HL-60 (cell line): ENCODE results near the gene CLIC1.
A peak's percentile ranks its signal among the peaks of the same experiment; 100 is the strongest.

Source experiments
- DNase-seq, 2 experiments: peaks; one replicate each; pipeline ENCODE4 v3.0.0-alpha.2; 2010 to 2020; ENCODE audit warnings: low read depth in 1 of 2, low spot score in 1 of 2
- H3K27ac ChIP-seq: fragments of 250-450 bp; sonication (Bioruptor Pico); replicated peaks from 2 replicates; pipeline ENCODE4 v1.5.1; 2020; ENCODE audit warnings: mild to moderate bottlenecking, moderate library complexity
- H3K27me3 ChIP-seq: fragments of 250-450 bp; sonication (Bioruptor Pico); 2 replicates; pipeline ENCODE4 v1.5.1; 2021; ENCODE audit warnings: mild to moderate bottlenecking, moderate library complexity; ENCODE audit not compliant: insufficient read depth, poor library complexity, severe bottlenecking
- H3K4me3 ChIP-seq: replicated peaks from 2 replicates; pipeline ENCODE4 v1.5.1; 2011; ENCODE audit warnings: mild to moderate bottlenecking, control low read depth, low read length; ENCODE audit not compliant: insufficient read depth
- CTCF ChIP-seq: IDR thresholded peaks from one replicate; pipeline ENCODE4 v1.5.1; 2011; ENCODE audit warnings: low read length, control low read depth, inconsistent platforms; ENCODE audit not compliant: insufficient read depth
- GABPA ChIP-seq: IDR thresholded peaks from 2 replicates; pipeline ENCODE4 v1.6.1; 2012; ENCODE audit warnings: low read depth
- POLR2AphosphoS5 ChIP-seq: IDR thresholded peaks from 2 replicates; pipeline ENCODE4 v1.6.1; 2012; ENCODE audit warnings: low read depth
- REST ChIP-seq: IDR thresholded peaks from 2 replicates; pipeline ENCODE4 v1.6.1; 2012; ENCODE audit warnings: low read depth; ENCODE audit not compliant: insufficient replicate concordance
- SPI1 ChIP-seq: IDR thresholded peaks from 2 replicates; pipeline ENCODE4 v1.6.1; 2012; ENCODE audit warnings: low read depth, mild to moderate bottlenecking, borderline replicate concordance

CLIC1 gene

GRCh38 chr6:31782126-31782855 is 46.0 kb upstream of the CLIC1 start:
- H3K27me3 ChIP-seq: no peaks in the 10 kb centered on the region
- H3K27ac ChIP-seq: no peak overlapping the region
- no peak for DNase-seq
- no peak overlapping the region for H3K4me3 ChIP-seq
- no peak for TF ChIP-seq REST
- peak; percentile 36 for TF ChIP-seq POLR2AphosphoS5

GRCh38 chr6:31781244-31782125 is 45.2 kb upstream of the CLIC1 start:
- no peak overlapping the region for H3K4me3 ChIP-seq
- no peak for DNase-seq
- H3K27me3 ChIP-seq: no peaks in the 10 kb centered on the region
- TF ChIP-seq REST: no peak
- no peak for TF ChIP-seq POLR2AphosphoS5
- TF ChIP-seq SPI1: no peak
- no peak for TF ChIP-seq GABPA
- no peak for TF ChIP-seq CTCF
- H3K27ac ChIP-seq: no peak overlapping the region

GRCh38 chr6:31780507-31781243 is 44.3 kb upstream of the CLIC1 start:
- Histone ChIP-seq H3K4me3 (no peak overlapping the region), H3K27ac (no peak overlapping the region), H3K27me3 (no peaks in the 10 kb centered on the region)
- no peak for TF ChIP-seq REST
- TF ChIP-seq CTCF: no peak
- no peak for TF ChIP-seq POLR2AphosphoS5
- TF ChIP-seq SPI1: no peak
- DNase-seq: no peak
